NOMO-1 treated with DMSO at 0.1 percent for 48 hours (cell line): ENCODE results near the gene GABRP.
"Not testable (repeated sequence)": the region's sequence is repeated elsewhere in the genome, so short reads cannot be mapped to it uniquely, and the experiment has no call there.

ENCODE experiments used
- DNase-seq: peaks from one replicate; lab custom pipeline; 2025; ENCODE audit not compliant: unreplicated experiment; lab: John Stamatoyannopoulos, UW

The GABRP gene

GRCh38 chr5:170755679-170756456 lies 27.7 kb upstream of the GABRP start:
- no peak for DNase-seq

- DNase-seq: no peak
Observed at GRCh38 chr5:170756691-170757090, 26.8 kb upstream of the GABRP start.

GRCh38 chr5:170757182-170757601 lies 26.3 kb upstream of the GABRP start:
- no peak for DNase-seq

GRCh38 chr5:170757669-170758068 lies 25.9 kb upstream of the GABRP start:
- no peak for DNase-seq

GRCh38 chr5:170758481-170758880 lies 25.0 kb upstream of the GABRP start:
- DNase-seq: no peak

- no peak for DNase-seq
Observed at GRCh38 chr5:170760113-170760512, 23.4 kb upstream of the GABRP start.

GRCh38 chr5:170761048-170761707 lies 22.3 kb upstream of the GABRP start:
- no peak for DNase-seq

GRCh38 chr5:170761708-170762066 lies 21.8 kb upstream of the GABRP start:
- no peak for DNase-seq

- not testable (repeated sequence) for DNase-seq
Observed at GRCh38 chr5:170762298-170762697, 21.2 kb upstream of the GABRP start.

GRCh38 chr5:170765868-170766267 lies 17.7 kb upstream of the GABRP start:
- DNase-seq: not testable (repeated sequence)

GRCh38 chr5:170769246-170769645 lies 14.3 kb upstream of the GABRP start:
- no peak for DNase-seq

GRCh38 chr5:170769898-170770416 lies 13.6 kb upstream of the GABRP start:
- DNase-seq: no peak

GRCh38 chr5:170771496-170771895 lies 12.0 kb upstream of the GABRP start:
- DNase-seq: no peak

- no peak for DNase-seq
Observed at GRCh38 chr5:170773024-170773985, 10.2 kb upstream of the GABRP start.

GRCh38 chr5:170774831-170775230 lies 8.7 kb upstream of the GABRP start:
- DNase-seq: no peak

- DNase-seq: no peak
Observed at GRCh38 chr5:170781946-170782345, 1.6 kb upstream of the GABRP start.

- no peak for DNase-seq
Observed at GRCh38 chr5:170782438-170782837, 1.1 kb upstream of the GABRP start.

GRCh38 chr5:170785416-170785815 lies 1.9 kb downstream of the GABRP start:
- DNase-seq: no peak

GRCh38 chr5:170787216-170787615 lies 3.7 kb downstream of the GABRP start:
- no peak for DNase-seq

GRCh38 chr5:170788626-170789304 lies 5.2 kb downstream of the GABRP start:
- DNase-seq: no peak
